HG03159 (cell line): ENCODE measurements around the gene PCK1.
"Not testable (repeated sequence)": the region's sequence is repeated elsewhere in the genome, so short reads cannot be mapped to it uniquely, and the experiment has no call there.

ENCODE experiments used
- ATAC-seq: cut with Tn5 transposase; IDR thresholded peaks from one replicate; pipeline ENCODE4 v1.9.1; 2021; ENCODE audit warnings: mild to moderate bottlenecking, moderate library complexity; ENCODE audit not compliant: unreplicated experiment

PCK1 gene

DNA sequence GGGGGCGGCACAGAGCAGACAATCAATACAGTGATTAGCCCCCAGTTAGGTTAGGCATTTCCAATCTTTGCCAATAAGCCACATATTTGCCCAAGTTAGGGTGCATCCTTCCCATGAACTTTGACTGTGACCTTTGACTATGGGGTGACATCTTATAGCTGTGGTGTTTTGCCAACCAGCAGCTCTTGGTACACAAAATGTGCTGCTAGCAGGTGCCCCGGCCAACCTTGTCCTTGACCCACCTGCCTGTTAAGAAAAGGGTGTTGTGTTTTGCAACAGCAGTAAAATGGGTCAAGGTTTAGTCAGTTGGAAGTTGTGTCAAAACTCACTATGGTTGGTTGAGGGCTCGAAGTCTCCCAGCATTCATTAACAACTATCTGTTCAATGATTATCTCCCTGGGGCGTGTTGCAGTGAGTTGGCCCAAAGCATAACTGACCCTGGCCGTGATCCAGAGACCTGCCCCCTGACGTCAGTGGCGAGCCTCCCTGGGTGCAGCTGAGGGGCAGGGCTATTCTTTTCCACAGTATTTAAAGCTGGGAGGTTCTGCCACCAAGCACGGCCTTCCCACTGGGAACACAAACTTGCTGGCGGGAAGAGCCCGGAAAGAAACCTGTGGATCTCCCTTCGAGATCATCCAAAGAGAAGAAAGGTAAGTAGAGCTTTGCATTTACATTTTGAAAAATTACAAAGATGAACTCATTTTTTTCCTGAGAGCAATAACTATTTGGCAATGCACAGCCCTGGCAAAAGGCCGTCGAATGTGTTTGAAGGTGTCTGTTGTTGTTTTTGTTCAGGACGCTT is at the start of gene PCK1:
PCK1 (plus strand) TSS at position 557 of the 802 bp plus-strand sequence. CDS start 302 bp downstream, outside the sequence.
- ATAC-seq = no peak

DNA sequence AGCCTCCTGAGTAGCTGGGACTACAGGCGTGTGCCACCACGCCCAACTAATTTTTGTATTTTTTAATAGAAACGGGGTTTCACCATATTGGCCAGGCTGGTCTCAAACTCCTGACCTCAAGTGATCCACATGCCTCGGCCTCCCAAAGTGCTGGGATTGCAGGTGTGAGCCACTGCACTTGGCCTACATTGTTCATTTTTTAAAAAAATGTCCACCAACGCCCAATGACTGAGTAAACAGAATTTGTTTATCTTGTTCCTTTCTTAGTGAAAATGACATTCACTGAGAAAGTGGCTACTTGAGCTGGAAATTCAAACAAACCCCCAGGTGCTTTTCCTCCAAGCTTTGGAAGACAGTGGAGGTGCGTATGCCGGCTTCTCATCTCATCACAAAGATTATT is 49.2 kb upstream of the PCK1 start:
- ATAC-seq = not testable (repeated sequence)

DNA sequence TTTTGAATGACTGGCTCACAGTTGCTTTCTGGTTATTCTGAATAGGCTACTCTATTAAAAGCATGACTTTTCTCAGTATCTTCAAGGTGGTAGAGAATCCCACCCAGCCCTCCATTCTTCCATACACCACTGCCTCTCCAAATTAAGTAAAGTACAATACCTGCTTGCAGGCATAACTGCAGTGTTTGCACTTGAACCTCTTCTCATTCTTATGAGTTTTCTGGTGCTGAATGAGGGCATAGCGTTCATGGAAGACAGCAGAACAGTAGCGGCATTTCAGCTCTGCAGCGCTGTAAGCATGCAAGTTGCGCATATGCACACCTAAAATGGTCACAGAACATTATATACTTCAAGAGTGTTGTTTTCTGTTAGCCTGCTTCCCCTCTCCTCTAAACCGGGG is 48.5 kb upstream of the PCK1 start:
- no peak for ATAC-seq

- no peak for ATAC-seq
These were observed 47.7 kb upstream of the PCK1 start for GRCh38 chr20:57513199-57513598.

GRCh38 chr20:57514273-57514751 is 46.6 kb upstream of the PCK1 start:
- no peak for ATAC-seq

GRCh38 chr20:57517904-57518303 is 43.0 kb upstream of the PCK1 start:
- no peak for ATAC-seq

DNA sequence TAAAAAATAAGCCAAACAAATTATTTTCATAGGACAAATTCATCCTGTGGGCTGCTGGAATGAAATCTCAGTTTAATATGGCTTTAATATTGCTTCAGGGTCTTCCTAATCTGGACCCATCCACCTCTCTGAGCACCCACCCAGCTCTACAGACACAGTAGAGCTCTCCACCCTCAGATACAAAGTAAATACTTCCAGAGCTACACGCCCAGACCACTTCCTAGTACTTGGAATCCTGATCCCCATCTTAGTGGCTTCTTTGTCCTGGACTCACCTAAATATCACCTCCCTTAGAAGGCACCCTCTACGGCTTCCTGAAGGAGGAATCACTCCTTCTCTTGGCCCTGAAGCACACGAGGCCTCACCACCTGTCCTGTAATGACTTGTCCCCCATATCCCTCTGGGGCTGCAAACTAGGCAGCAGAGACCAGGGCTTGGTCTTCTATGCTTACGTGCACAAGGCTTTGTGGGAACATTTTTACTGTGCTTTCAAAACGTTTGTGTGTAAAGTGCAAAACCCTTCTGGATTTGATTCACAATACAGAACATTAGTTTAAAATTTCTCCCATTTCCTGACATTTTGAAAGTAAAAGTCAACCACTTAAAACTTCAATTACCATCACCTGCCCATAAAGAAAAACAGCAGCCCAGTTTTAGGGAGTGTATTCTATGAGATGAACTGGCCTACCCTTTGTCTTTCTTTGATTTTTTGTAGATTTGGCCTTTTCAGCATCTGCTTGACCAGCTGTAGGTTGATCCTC is 38.4 kb upstream of the PCK1 start:
- ATAC-seq = no peak

DNA sequence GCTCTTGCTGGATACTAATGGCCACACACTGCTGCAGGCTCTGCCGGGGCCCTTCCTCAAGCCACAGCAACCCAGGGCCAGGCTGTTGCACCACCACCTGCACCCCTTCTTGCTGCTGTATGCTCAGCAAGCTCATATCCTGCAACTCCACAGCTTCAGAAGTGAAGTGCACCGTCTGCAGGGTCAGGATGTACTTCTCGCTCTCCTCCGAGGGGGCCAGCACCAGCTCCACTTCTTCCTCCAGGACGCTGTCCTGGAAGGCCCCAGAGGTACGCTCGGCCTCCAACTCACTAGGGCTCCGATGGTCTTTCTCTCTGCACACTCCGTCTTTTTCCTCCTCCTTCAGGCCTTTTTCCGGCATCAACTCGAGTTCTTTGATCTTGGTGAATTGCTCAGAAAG is 37.1 kb upstream of the PCK1 start:
- ATAC-seq = no peak

DNA sequence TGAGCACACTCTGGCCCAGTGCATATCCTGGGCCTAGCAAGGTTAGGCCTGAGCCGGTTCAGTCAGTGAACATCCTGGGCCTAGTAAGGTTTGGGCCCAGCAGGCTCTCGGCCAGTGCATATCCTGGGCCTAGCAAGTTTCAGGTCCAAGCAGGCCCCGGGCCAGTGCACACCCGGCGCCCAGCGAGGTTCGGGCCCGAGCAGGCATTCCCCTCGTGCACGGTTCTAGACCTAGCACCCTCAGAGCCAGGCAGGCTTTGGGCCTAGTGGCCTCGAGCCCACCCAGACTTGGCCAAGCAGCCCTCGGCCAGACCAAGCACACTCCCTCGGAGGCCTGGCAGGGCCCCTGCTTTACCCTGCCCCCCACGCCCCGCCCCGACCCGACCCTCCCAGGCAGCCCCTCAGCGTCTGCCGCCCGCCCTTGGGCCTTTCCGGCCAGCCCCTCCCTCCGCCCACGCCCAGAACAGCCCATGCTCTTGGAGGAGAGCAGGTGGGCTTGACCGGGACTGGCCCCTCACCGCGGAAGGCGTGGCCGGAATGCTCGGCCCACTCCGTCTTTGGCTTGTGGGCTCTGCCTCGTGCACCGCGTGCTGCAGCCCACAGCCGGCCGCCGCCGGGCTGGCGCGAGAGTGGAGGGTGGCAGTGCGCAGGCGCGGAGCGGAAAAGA is 36.3 kb upstream of the PCK1 start, which contains the start of gene CTCFL:
CTCFL (minus strand) TSS at position 630 of the 666 bp plus-strand sequence. CDS start 935 bp downstream, outside the sequence.
- no peak for ATAC-seq

GRCh38 chr20:57525328-57526086 is 35.4 kb upstream of the PCK1 start:
- ATAC-seq = no peak

- no peak for ATAC-seq
These were observed 34.6 kb upstream of the PCK1 start for GRCh38 chr20:57526087-57526884.

GRCh38 chr20:57526885-57527460 is 33.9 kb upstream of the PCK1 start:
- no peak for ATAC-seq

GRCh38 chr20:57527728-57528127 is 33.2 kb upstream of the PCK1 start:
- ATAC-seq = no peak

DNA sequence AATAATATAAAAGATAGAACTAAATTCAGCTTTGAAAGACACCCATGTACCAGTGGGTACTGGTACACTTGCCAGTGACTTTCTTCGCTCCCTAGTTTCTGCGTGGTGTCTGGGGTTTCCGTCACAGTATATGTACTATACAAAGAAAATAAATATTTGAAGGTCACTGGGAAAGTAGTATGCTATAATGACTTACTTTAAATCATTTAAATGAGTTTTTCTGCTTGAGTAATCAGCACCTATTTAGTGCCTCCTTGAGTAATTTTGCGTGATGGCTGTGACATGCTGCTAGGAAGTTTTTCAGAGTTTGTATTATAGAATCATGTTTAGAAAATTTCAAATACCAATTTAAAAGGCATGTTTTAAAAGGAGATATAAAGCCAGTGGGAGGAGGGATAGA is 32.8 kb upstream of the PCK1 start:
- no peak for ATAC-seq

- no peak for ATAC-seq
These were observed 31.7 kb upstream of the PCK1 start for GRCh38 chr20:57529160-57529585.

DNA sequence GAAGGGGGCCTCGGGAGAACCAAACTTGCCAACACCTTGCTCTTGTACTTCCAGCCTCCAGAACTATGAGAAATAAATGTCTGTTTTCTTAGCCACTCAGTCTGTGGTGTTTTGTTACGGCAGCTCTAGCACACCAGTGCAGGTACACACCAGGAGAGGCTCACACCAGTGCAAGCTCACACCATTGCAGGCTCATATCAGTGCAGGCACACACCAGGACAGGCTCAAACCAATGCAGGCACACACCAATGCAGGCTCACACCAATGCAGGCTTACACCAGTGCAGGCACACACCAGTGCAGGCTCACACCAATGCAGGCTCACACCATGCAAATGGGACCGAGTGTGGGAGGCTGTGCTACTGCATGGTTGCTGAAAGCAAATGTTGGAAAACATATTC is 31.1 kb upstream of the PCK1 start:
- ATAC-seq = no peak

DNA sequence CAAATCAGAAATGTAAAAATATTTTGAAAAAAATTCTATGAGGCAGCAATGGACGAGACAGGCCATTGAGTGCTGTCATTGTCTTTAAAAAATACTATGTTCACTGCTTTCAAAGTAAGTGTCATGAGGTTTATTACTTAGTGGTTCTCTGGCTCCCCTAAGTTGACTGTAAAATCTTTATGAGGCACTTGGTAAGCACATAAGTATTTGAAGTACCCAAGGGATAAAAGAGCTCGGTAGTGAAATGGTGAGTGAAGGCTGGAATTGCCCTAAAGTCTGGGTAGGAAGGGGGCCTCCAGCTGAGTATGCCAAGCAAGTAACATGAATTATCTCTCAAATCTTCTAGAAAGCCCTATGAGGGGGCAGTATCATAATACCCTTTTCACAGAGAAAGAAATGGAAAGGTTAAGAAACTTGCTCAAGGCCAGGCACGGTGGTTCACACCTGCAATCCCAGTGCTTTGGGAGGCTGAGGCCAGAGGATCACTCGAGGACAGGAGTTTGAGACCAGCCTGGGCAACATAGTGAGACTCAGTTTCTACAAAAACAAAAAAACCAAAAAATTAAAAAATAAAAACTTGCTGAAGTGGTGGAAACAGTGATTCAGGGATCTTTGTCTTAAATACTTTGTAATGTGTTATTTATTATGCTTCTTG is 30.5 kb upstream of the PCK1 start:
- no peak for ATAC-seq

- ATAC-seq = no peak
These were observed 28.8 kb upstream of the PCK1 start for GRCh38 chr20:57532104-57532503.

- no peak for ATAC-seq
These were observed 25.6 kb upstream of the PCK1 start for GRCh38 chr20:57535297-57535696.
